Measurements from ENCODE around the gene LTB4R.

DNA sequence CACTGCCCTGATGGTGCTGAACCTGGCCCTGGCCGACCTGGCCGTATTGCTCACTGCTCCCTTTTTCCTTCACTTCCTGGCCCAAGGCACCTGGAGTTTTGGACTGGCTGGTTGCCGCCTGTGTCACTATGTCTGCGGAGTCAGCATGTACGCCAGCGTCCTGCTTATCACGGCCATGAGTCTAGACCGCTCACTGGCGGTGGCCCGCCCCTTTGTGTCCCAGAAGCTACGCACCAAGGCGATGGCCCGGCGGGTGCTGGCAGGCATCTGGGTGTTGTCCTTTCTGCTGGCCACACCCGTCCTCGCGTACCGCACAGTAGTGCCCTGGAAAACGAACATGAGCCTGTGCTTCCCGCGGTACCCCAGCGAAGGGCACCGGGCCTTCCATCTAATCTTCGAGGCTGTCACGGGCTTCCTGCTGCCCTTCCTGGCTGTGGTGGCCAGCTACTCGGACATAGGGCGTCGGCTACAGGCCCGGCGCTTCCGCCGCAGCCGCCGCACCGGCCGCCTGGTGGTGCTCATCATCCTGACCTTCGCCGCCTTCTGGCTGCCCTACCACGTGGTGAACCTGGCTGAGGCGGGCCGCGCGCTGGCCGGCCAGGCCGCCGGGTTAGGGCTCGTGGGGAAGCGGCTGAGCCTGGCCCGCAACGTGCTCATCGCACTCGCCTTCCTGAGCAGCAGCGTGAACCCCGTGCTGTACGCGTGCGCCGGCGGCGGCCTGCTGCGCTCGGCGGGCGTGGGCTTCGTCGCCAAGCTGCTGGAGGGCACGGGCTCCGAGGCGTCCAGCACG, 4.7 kb downstream of the LTB4R start:
- TF ChIP-seq NCOA4 (IDR thresholded peaks at IDR 0.05; ENCODE audit: partially characterized antibody) (no peak), POLR2AphosphoS2 (IDR thresholded peaks at IDR 0.05; ENCODE audit: low read length) (no peak), POLR2A (conservative IDR thresholded peaks at IDR 0.05) (peak; percentile 35; the same call in 1 of the 2 replicates), U2AF2 (optimal IDR thresholded peaks at IDR 0.05; ENCODE audit: low read depth, low read length) (no peak), HDAC8 (tag; IDR thresholded peaks at IDR 0.05) (peak; percentile 72; the same call in 1 of the 2 replicates), NR3C1 (CRISPR knock-in tag; IDR thresholded peaks at IDR 0.05) (peak; percentile 96), EP300 (IDR thresholded peaks at IDR 0.05; ENCODE audit: low read length) (no peak), CTCF (IDR thresholded peaks at IDR 0.05 in 2 of 3, conservative IDR thresholded peaks at IDR 0.05 in 1 of 3; ENCODE audit: insufficient read depth in 2 of 3, low read depth in 1 of 3, low read length in 3 of 3) (peak; percentile 18 to 36 (median 19); a peak in 3 of 6 replicates), HDGF (IDR thresholded peaks at IDR 0.05) (no peak), HMG20A (CRISPR knock-in tag; conservative IDR thresholded peaks at IDR 0.05) (no peak), EZH2 (IDR thresholded peaks at IDR 0.05; ENCODE audit: borderline replicate concordance, low read depth, low read length) (no peak), MAFG (tag; conservative IDR thresholded peaks at IDR 0.05) (peak; percentile 58)

All from K562 (cell line).